ENCODE data around the gene EMX1. TPM values are rescaled to one million over a fixed set of nuclear protein-coding genes. Genes with fewer than 3 reads are reported as not detected.

The EMX1 gene
- total RNA-seq, 1 experiment from 2014 or later, result not detected

DNA sequence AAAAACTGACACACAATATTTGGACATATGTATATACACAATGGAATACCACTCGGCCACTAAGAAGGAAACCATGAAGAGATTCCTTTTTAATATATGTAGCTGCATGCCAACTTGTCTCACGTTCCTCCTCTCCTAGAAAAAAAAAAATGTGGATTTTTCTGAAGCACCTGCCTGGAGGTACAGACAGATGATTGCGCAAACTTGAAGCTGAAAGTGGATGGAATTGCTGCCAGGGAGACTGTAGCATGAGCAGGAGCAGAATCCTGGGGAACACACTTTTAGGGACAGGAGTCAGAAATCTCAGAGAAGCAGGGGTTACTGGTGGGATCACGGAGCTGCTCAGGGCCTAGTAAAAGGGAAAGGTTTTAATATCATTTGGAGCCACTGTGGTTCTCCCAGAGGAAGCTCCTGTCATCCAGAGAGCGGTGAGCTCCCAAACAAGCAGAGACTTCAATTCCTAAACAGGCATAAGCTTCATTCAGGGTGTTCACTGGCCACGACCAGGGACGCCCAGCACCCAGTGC is 30.8 kb upstream of the EMX1 start:
- DNase-seq, result no peak
- Mint-ChIP-seq H3K27me3 (ENCODE audit: unreplicated experiment) (peaks cover 26% of the 10 kb centered on the region), H3K4me3 (ENCODE audit: low read depth, unreplicated experiment) (peak overlapping the region; percentile 76), H3K36me3 (ENCODE audit: insufficient read depth, unreplicated experiment) (peaks cover 17% of the 10 kb centered on the region), H3K27ac (ENCODE audit: unreplicated experiment) (peak overlapping the region; percentile 61), H3K4me1 (ENCODE audit: low read depth, unreplicated experiment) (peaks cover 37% of the 10 kb centered on the region), H3K9me3 (ENCODE audit: low read depth, unreplicated experiment) (no peaks in the 10 kb centered on the region)
- CTCF ChIA-PET, result interaction anchor here (0.6 to 2.1 kb wide), 9 partner anchors 9 to 736 kb away, joined by 3 to 16 read pairs (median 5); no protein-coding TSS in a partner anchor
- intact Hi-C loops (cut with micrococcal nuclease; ENCODE audit: unreplicated experiment), result no loop called here
- no TSS peak for BruUV-seq (replicated peaks)
- TF ChIP-seq, protein P1, sequence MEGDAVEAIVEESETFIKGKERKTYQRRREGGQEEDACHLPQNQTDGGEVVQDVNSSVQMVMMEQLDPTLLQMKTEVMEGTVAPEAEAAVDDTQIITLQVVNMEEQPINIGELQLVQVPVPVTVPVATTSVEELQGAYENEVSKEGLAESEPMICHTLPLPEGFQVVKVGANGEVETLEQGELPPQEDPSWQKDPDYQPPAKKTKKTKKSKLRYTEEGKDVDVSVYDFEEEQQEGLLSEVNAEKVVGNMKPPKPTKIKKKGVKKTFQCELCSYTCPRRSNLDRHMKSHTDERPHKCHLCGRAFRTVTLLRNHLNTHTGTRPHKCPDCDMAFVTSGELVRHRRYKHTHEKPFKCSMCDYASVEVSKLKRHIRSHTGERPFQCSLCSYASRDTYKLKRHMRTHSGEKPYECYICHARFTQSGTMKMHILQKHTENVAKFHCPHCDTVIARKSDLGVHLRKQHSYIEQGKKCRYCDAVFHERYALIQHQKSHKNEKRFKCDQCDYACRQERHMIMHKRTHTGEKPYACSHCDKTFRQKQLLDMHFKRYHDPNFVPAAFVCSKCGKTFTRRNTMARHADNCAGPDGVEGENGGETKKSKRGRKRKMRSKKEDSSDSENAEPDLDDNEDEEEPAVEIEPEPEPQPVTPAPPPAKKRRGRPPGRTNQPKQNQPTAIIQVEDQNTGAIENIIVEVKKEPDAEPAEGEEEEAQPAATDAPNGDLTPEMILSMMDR (IDR thresholded peaks at IDR 0.05; ENCODE audit: unreplicated experiment), result no peak

DNA sequence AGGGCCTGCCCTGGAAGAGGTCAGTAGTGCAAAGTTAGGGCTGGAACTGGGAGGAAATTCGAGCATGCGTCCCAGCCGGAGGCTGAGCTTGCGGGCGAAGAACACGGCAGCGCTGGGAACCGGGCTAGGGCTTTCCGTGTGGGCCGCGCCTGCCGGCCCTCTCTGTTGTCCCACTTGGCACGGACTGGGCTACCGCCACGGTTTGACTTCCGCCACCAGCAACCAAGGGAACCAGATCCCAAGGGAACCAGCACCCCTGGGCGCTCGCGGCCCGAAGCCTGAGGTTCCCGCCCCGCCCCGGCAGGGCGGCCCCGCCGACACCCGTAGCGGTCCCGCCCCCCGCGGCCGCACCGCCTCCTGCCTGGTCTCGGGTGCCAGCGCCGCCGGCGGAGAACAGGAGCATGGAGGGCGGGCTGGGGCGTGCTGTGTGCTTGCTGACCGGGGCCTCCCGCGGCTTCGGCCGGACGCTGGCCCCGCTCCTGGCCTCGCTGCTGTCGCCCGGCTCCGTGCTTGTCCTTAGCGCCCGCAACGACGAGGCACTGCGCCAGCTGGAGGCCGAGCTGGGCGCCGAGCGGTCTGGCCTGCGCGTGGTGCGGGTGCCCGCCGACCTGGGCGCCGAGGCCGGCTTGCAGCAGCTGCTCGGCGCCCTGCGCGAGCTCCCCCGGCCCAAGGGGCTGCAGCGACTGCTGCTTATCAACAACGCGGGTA is 30.1 kb upstream of the EMX1 start, which contains the start of gene SPR:
Gene SPR (plus strand): TSS at position 377 of the 708 bp plus-strand sequence. CDS start 25 bp downstream, at position 402.
- TF ChIP-seq, protein P1 (IDR thresholded peaks at IDR 0.05; ENCODE audit: unreplicated experiment), result no peak
- Mint-ChIP-seq H3K27me3 (ENCODE audit: unreplicated experiment) (peaks cover 20% of the 10 kb centered on the region), H3K4me3 (ENCODE audit: low read depth, unreplicated experiment) (peak within 1 kb of the TSS; percentile 76), H3K36me3 (ENCODE audit: insufficient read depth, unreplicated experiment) (peaks cover 17% of the 10 kb centered on the region), H3K27ac (ENCODE audit: unreplicated experiment) (peak within 1 kb of the TSS; percentile 61), H3K9me3 (ENCODE audit: low read depth, unreplicated experiment) (no peaks in the 10 kb centered on the region), H3K4me1 (ENCODE audit: low read depth, unreplicated experiment) (peaks cover 37% of the 10 kb centered on the region)
- BruUV-seq (replicated peaks), result no TSS peak
- CTCF ChIA-PET, result interaction anchor here (0.6 to 2.1 kb wide), 12 partner anchors 9 to 737 kb away, joined by 3 to 16 read pairs (median 3); no protein-coding TSS in a partner anchor
- intact Hi-C loops (cut with micrococcal nuclease; ENCODE audit: unreplicated experiment), result no loop called here
- peak; percentile 89 for DNase-seq

DNA sequence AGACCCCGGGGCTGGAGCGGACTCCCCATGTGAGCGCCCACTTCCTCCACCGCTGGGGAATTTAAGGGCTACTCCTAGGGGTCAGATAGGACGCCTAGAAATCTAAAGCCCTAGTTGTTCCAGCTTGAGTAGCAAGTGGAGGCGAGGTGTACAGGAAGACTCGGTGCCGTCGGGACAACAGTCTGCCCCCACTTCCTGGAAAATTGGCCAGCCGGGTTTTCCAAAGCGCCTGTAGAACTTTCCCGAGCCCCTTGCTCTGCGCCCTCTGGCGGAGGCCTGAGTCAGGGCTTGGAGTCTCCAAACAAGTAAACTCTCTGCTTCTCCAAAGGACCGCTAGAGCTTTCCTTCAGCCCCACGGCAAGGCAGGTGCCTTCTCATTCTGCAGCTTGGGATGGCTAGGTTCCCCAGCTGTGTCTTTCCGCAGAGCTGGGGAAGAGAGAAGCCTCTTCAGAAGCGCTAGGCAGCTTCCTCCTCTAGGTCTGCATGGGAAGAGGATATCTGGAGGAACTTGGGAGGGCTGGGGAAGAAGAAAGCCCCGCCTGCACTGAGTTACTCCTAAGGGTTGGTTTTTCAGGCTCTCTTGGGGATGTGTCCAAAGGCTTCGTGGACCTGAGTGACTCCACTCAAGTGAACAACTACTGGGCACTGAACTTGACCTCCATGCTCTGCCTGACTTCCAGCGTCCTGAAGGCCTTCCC is 29.4 kb upstream of the EMX1 start:
- peaks cover 14% of the 10 kb centered on the region for H3K27me3 Mint-ChIP-seq (ENCODE audit: unreplicated experiment)
- TF ChIP-seq, protein P1 (IDR thresholded peaks at IDR 0.05; ENCODE audit: unreplicated experiment), result peak; percentile 82
- TSS peak; percentile 43 for BruUV-seq (replicated peaks)
- peaks cover 37% of the 10 kb centered on the region for H3K4me1 Mint-ChIP-seq (ENCODE audit: low read depth, unreplicated experiment)
- no peak overlapping the region for H3K27ac Mint-ChIP-seq (ENCODE audit: unreplicated experiment)
- H3K36me3 Mint-ChIP-seq (ENCODE audit: insufficient read depth, unreplicated experiment), result peaks cover 17% of the 10 kb centered on the region
- DNase-seq, result peak; percentile 93
- CTCF ChIA-PET, result interaction anchor here (0.7 to 2.1 kb wide), 10 partner anchors 8 to 738 kb away, joined by 3 to 16 read pairs (median 4); no protein-coding TSS in a partner anchor
- H3K4me3 Mint-ChIP-seq (ENCODE audit: low read depth, unreplicated experiment), result peak overlapping the region; percentile 76
- no peaks in the 10 kb centered on the region for H3K9me3 Mint-ChIP-seq (ENCODE audit: low read depth, unreplicated experiment)
- intact Hi-C loops (cut with micrococcal nuclease; ENCODE audit: unreplicated experiment), result no loop called here

DNA sequence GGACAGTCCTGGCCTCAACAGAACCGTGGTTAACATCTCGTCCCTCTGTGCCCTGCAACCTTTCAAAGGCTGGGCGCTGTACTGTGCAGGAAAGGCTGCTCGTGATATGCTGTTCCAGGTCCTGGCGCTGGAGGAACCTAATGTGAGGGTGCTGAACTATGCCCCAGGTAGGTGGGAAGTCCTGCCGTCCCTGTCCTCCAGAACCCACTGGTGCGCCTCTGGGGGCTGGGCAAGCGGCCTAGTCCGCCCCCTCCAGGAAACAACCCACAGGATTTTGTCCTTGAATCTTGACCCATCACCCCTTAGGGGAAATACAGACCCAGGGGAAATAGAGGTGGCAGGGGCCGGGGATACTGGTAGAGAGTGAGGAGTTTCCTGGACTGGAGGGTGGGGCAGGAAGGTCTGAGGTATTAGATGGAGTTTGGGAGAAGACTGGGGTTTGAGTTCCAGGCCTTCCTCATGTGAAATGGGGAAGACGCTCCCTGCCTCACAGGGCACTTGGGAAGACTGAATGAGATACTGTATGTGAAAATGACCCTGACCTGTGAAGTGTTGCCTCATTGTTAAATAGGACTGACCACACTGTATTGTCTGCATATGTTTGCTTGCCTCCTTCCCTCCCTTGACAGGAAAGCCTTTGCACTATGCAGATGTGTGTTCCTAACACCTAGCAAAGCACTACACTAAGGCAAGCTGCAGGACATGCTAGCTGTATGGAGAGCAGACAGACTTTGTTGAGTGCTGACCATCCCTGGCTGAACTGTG is 28.7 kb upstream of the EMX1 start:
- Mint-ChIP-seq H3K4me1 (ENCODE audit: low read depth, unreplicated experiment) (peaks cover 37% of the 10 kb centered on the region), H3K9me3 (ENCODE audit: low read depth, unreplicated experiment) (no peaks in the 10 kb centered on the region), H3K4me3 (ENCODE audit: low read depth, unreplicated experiment) (peak overlapping the region; percentile 76), H3K36me3 (ENCODE audit: insufficient read depth, unreplicated experiment) (peaks cover 17% of the 10 kb centered on the region), H3K27me3 (ENCODE audit: unreplicated experiment) (peaks cover 7% of the 10 kb centered on the region), H3K27ac (ENCODE audit: unreplicated experiment) (no peak overlapping the region)
- DNase-seq, result no peak
- CTCF ChIA-PET, result interaction anchor here (1.2 to 2.1 kb wide), 4 partner anchors 7 to 289 kb away, joined by 3 to 16 read pairs (median 8); no protein-coding TSS in a partner anchor
- intact Hi-C loops (cut with micrococcal nuclease; ENCODE audit: unreplicated experiment), result no loop called here
- no TSS peak for BruUV-seq (replicated peaks)
- TF ChIP-seq, protein P1 (IDR thresholded peaks at IDR 0.05; ENCODE audit: unreplicated experiment), result no peak

Measured in Calu3 (cell line).